Endothelial cell (in vitro differentiated cells): ENCODE results near the gene BRCC3. TPM values are rescaled to one million over a fixed set of nuclear protein-coding genes. Genes with fewer than 3 reads are reported as not detected.

Experiments used
- DNase-seq: peaks from one replicate; pipeline ENCODE4 v3.0.0; 2021; ENCODE audit warnings: low spot score
- H3K27ac Mint-ChIP-seq: one replicate; pipeline ENCODE4 v1.8.0; 2021; ENCODE audit warnings: mixed read lengths, inconsistent platforms; ENCODE audit not compliant: unreplicated experiment
- H3K27me3 Mint-ChIP-seq: one replicate; pipeline ENCODE4 v1.8.0; 2021; ENCODE audit warnings: mild to moderate bottlenecking, moderate library complexity, mixed read lengths, inconsistent platforms; ENCODE audit not compliant: unreplicated experiment
- H3K36me3 Mint-ChIP-seq: one replicate; pipeline ENCODE4 v1.8.0; 2021; ENCODE audit warnings: mild to moderate bottlenecking, low read depth, mixed read lengths, inconsistent platforms; ENCODE audit not compliant: unreplicated experiment
- H3K4me1 Mint-ChIP-seq: one replicate; pipeline ENCODE4 v1.8.0; 2021; ENCODE audit warnings: mild to moderate bottlenecking, mixed read lengths, inconsistent platforms; ENCODE audit not compliant: unreplicated experiment
- H3K4me3 Mint-ChIP-seq: one replicate; pipeline ENCODE4 v1.8.0; 2021; ENCODE audit warnings: mild to moderate bottlenecking, mixed read lengths, inconsistent platforms; ENCODE audit not compliant: unreplicated experiment
- H3K9me3 Mint-ChIP-seq: one replicate; pipeline ENCODE4 v1.8.0; 2021; ENCODE audit warnings: mixed read lengths, inconsistent platforms; ENCODE audit not compliant: unreplicated experiment
- CTCF ChIP-seq: fragments of 200-600 bp; sonication (generic); IDR thresholded peaks from one replicate; pipeline ENCODE4 v1.5.0; 2021; ENCODE audit warnings: antibody characterized with exemption; ENCODE audit not compliant: unreplicated experiment
- total RNA-seq: library from RNA; stranded (reverse); fragmentation: NEBNext Ultra II Directional; extraction: Animal tissue kit (Norgen Biotek cat#: 25700); gene quantifications from one replicate; pipeline ENCODE4 v1.2.1, GENCODE V29; 2021; ENCODE audit not compliant: unreplicated experiment

The BRCC3 gene
- total RNA-seq, 1 donor from 2014 or later, result 42.5 TPM

DNA sequence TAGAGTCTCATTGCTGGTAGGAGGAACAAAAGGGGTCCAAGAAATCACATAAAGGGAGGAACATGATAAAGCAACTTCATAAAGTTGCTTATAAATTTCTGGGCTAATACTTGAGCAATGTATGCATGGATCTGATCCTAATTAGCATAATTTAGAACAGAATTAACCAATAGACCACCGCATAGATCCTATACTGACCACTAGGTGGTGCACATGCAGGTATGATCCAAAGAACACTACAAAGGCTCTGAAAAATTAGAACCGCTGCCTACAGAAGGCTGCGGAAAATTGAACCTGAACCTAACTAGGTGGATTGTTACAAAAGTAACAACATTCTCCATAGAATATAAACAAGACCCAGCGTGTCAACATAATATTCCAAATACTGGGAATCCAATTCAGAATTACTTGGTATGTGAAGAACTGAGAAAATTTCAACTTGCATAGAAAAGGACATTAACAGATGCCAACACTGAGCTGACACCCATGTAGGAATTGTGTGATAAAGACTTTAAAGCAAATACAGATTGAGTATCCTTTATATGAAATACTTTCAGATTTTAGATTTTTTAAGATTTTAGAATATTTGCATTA is 23.3 kb downstream of the BRCC3 start:
- H3K9me3 Mint-ChIP-seq, result no peaks in the 10 kb centered on the region

GRCh38 chrX:155105919-155106318 is 34.6 kb downstream of the BRCC3 start:
- Mint-ChIP-seq H3K4me3 (no peak overlapping the region), H3K27ac (no peak overlapping the region), H3K4me1 (no peaks in the 10 kb centered on the region), H3K27me3 (no peaks in the 10 kb centered on the region), H3K9me3 (no peaks in the 10 kb centered on the region), H3K36me3 (no peaks in the 10 kb centered on the region)
- TF ChIP-seq CTCF, result no peak
- no peak for DNase-seq

More for the DNA sequence above, 23.3 kb downstream of the BRCC3 start:
- Mint-ChIP-seq H3K27ac (no peak overlapping the region), H3K4me3 (no peak overlapping the region), H3K4me1 (peaks cover 5% of the 10 kb centered on the region), H3K27me3 (peaks cover 1% of the 10 kb centered on the region), H3K36me3 (peaks cover 4% of the 10 kb centered on the region)
- peak; percentile 5 for DNase-seq
- TF ChIP-seq CTCF, result peak; percentile 60

DNA sequence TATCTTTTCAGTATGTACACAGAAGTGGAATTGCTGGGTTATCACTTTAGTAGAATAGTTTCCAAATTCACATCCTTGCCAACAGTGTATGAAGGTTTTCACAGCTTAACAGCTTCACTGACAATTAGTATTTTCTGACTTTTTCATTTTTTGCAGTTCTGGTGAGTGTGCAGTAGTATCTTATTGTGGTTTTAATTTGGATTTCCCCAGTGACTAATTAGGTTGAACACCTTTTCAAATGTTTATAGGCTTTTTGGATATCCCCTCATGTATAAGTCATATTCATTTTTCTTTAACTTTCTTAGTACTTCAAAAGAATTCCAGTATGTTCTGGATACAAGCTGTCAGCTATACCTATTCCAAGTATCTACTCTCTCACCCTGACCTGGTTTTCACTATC is 37.1 kb downstream of the BRCC3 start:
- DNase-seq, result no peak
- Mint-ChIP-seq H3K27ac (no peak overlapping the region), H3K27me3 (no peaks in the 10 kb centered on the region), H3K4me3 (no peak overlapping the region), H3K4me1 (no peaks in the 10 kb centered on the region), H3K9me3 (no peaks in the 10 kb centered on the region), H3K36me3 (no peaks in the 10 kb centered on the region)
- no peak for TF ChIP-seq CTCF

- Mint-ChIP-seq H3K36me3 (no peaks in the 10 kb centered on the region), H3K9me3 (no peaks in the 10 kb centered on the region), H3K4me3 (no peak overlapping the region), H3K4me1 (no peaks in the 10 kb centered on the region), H3K27ac (no peak overlapping the region), H3K27me3 (no peaks in the 10 kb centered on the region)
- TF ChIP-seq CTCF, result no peak
- no peak for DNase-seq
Observed at GRCh38 chrX:155112171-155112570, 40.9 kb downstream of the BRCC3 start.

DNA sequence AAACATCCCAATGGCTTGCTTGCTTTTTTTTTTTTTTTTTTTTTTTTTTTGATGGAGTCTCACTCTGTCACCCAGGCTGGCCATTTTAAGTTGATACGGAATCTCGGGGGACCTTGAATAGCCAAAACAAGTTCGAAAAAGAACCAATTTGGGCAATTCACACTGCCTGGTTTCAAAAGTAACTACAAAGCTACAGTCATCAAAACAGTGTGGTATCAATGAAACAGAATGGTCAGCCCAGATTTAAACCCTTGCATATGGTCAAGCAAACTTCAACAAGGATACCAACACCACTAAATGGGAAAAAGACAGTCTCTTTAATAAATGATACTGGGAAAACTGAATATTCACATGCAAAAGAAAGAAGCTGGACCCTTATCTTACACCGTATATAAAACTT is 41.8 kb downstream of the BRCC3 start:
- no peaks in the 10 kb centered on the region for H3K36me3 Mint-ChIP-seq
- H3K27ac Mint-ChIP-seq, result no peak overlapping the region
- no peak overlapping the region for H3K4me3 Mint-ChIP-seq
- no peak for TF ChIP-seq CTCF
- no peaks in the 10 kb centered on the region for H3K4me1 Mint-ChIP-seq
- no peaks in the 10 kb centered on the region for H3K9me3 Mint-ChIP-seq
- H3K27me3 Mint-ChIP-seq, result peaks cover 1% of the 10 kb centered on the region
- no peak for DNase-seq
